22Rv1 (cell line): ENCODE measurements around the gene SERINC3.

ENCODE experiments used
- H3K27ac ChIP-seq: fragments of 450-650 bp; 2 replicates; pipeline ENCODE4 v1.5.1; 2017
- CTCF ChIP-seq: fragments of 450-650 bp; IDR thresholded peaks from 2 replicates; pipeline ENCODE4 v1.5.1; 2017; ENCODE audit warnings: mild to moderate bottlenecking
- ZFX ChIP-seq: fragments of 450-650 bp; IDR thresholded peaks from 2 replicates; pipeline ENCODE4 v1.6.1; 2017; ENCODE audit warnings: antibody characterized with exemption, borderline replicate concordance

The SERINC3 gene

GRCh38 chr20:44459271-44459670 lies 62.6 kb downstream of the SERINC3 start:
- no peak for TF ChIP-seq ZFX
- TF ChIP-seq CTCF: no peak
- no peak overlapping the region for H3K27ac ChIP-seq

- no peak overlapping the region for H3K27ac ChIP-seq
- no peak for TF ChIP-seq ZFX
- TF ChIP-seq CTCF: no peak
Observed at GRCh38 chr20:44457016-44457415, 64.9 kb downstream of the SERINC3 start.

- no peak overlapping the region for H3K27ac ChIP-seq
- TF ChIP-seq CTCF: no peak
- TF ChIP-seq ZFX: no peak
Observed at GRCh38 chr20:44456611-44457010, 65.3 kb downstream of the SERINC3 start.

- TF ChIP-seq CTCF (no peak), ZFX (no peak)
- H3K27ac ChIP-seq: no peak overlapping the region
Observed at GRCh38 chr20:44455126-44455525, 66.7 kb downstream of the SERINC3 start.

GRCh38 chr20:44454306-44454963 lies 67.4 kb downstream of the SERINC3 start:
- no peak for TF ChIP-seq CTCF
- no peak for TF ChIP-seq ZFX
- no peak overlapping the region for H3K27ac ChIP-seq

GRCh38 chr20:44450903-44451450 lies 70.9 kb downstream of the SERINC3 start:
- TF ChIP-seq CTCF: no peak
- TF ChIP-seq ZFX: no peak
- H3K27ac ChIP-seq: peak overlapping the region; percentile 88

- peak overlapping the region; percentile 88 for H3K27ac ChIP-seq
- TF ChIP-seq ZFX: no peak
- no peak for TF ChIP-seq CTCF
Observed at GRCh38 chr20:44450281-44450889, 71.5 kb downstream of the SERINC3 start.
